Activated CD4-positive, CD25-positive, alpha-beta regulatory T cell (primary cell): ENCODE results near the gene IPPK.
A peak's percentile ranks its signal among the peaks of the same experiment; 100 is the strongest.
"Not testable (repeated sequence)": the region's sequence is repeated elsewhere in the genome, so short reads cannot be mapped to it uniquely, and the experiment has no call there.

Experiments
- DNase-seq, 4 experiments: peaks; one replicate each; lab custom pipeline; 2025; lab: John Stamatoyannopoulos, UW

IPPK gene

DNA sequence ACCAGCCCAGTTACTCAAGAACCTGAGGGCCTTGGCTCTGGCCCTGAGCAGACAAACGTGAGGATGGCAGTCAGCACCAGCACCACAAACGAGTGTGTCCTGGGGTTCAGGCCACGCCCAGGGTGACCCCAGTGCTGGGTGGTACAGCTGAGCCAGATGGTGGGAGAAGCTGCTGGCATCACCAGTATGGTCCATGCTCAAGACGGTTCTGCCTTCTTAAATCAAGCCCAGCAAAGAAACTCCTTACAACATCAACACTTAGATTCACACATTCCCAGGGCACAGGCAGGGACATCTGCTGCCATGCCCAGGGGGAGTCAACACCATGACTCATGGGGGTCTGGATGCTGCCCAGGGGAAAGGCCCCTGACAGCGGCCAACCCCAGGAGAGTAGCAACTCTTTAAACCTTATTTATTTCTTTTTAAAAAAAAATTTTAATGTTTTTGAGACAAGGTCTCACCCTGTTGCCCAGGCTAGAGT lies 31.3 kb downstream of the IPPK start:
- no peak for DNase-seq

DNA sequence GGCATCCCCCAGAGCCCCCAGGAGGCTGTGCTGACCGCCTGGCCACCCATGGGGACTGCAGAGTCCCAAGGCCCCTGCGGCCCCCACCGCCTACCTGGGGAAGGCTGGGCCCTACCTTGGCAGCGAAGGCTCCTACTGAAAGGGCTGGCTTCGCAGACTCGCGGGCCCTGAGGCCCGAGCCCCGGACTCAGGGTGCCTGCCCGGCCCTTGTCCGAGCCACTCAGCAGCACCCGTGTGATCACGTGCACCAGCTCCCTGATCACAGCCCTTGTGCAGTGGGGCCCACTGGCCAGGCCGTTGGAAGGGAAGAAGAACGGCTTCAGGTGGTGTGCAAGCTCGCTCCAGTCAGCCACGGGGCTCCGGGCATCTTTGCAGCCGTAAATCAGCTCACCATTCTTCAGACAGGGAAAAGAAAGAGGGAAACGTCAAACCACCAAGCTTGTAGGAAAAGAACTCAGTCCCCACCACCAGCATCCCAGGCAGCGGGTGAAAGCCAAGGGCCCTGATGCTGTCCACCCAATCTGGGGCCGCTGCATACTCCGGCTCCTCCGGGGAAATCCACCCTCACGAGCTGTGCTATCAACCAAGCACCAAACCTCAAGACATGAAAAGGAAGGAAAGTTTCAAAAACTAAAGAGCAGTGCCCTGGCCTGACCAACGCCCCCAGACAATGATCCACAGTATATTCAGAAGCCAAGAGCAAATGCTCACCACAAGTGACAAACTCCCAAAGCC lies 31.9 kb downstream of the IPPK start:
- no peak for DNase-seq

DNA sequence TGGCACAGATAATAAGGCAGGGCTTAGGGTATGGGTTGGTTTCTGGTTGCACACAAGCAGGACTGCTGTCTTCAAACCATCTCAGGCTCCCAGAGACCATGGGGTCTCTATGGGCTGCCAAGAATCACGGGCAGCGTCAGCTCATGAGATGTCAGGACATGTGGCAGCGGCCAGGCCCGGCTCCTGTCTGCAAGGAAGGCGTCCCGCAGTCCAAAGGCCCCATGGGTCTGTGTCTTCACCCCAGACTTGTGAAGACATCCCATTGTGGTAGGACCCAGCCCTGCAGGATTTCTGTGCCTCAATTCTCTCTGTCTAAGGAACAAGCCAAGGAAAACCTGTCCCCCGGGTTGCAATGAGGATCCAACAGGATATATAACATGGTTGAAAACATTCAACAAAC lies 32.6 kb downstream of the IPPK start:
- no peak for DNase-seq

DNA sequence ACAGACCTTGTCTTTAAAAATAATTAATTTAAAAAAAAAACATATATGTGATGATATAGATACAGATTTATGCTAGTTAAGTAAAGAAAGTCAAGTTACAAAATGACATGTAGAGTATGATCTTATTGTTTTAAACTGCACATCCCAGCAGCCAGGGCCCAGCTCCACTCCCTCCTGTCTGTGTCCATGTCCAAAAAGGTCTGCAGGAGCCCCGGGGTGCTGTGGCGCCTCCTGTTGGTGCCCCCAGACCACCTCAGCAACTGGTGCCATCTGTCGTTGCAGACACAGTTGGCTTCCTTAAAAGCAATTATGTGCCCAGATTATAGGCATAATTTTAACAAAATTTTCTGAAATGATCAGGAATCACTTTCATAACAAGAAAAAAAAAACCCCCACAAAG lies 33.3 kb downstream of the IPPK start:
- DNase-seq: no peak

DNA sequence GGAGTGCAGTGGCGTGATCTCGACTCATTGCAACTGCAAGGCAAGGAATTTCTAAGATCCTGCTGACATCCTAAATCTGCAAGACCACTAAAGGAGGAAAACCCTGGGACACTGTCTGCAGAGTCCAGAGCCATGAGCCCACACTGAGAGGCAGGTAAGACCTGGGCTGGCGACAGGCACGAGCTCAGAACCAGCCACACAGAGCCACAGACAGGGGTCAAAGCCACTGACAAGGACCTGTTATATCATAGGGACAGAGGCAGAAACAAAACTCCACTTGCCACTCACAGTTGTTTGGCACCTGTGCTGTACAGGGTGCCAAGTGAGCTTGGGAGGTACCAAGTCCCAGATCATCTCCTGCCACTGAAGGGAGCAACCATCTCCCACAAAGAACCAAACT lies 34.2 kb downstream of the IPPK start:
- DNase-seq: no peak

DNA sequence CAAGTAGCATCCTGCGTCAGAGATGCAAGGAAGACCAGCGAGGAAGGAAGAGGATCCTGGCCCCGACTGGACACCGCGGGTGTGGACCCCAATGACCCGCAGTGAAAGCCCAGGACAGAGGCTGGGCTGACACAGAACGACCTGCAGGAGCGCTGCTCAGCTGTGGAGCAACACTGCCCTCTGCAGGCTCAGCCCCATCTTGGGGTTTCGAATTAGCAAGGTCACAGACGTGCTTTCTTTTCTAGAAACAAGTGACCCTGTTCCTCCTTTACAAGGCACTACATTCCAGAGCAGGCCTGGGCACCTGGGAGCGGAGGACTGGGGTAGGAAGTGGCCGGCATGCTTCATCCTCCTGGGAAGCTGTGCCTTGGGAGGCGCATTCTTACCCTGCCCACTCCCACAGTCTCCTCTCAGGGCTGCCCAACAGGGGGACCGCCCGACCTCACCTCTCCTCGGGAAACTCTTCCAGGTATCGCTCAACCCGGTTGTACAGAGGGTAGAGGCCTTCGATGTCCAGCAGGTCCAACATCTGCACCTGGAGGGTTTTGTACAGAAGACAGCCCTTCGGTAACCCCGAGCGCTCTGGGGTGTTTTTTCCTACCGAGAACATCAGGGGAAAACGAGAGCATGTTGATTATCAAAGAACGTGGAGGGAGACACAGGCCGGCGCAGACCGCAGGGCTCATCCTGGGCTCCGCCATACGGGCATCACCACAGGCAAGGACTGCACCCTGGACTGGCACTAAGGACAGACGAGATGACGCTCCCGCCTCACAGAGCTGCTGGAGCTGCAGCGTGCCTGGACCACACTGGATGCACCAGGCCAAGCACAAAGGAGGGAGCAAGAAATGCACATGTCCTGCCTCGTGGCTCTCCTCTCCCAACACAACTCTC lies 35.0 kb downstream of the IPPK start:
- DNase-seq: peak; percentile 20 to 32 (median 26)

DNA sequence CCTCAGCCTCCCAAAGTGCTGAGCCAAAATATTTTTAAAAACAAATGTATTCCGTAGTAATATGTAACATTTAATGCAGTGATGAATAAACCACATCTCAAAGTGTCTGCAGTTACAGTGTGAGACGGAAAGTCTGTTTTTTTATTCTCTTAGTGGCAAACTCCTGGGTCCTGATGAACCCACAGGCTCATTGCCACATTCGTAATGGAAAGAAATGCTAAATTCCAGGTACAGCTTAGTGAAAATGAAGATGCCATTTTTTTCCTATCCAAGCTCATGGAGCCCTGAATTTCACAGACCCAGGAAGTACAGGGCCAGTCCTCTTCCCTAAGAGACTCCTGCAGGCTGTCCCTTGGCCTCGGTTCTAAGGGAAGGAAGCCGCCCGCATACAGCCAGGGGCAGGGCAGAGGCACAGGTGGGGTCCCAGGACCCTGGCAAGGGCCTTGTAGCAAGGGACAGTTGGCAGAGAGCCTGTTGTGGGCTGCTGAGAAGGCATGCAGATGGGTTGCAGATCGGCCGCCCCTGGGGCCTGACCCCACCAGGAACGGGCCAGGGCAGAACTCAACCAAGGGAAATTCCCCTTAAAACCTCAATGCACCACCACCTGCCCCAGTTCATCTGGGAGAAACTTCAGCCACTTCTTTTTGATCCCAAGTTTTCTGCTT lies 36.2 kb downstream of the IPPK start:
- DNase-seq: no peak

DNA sequence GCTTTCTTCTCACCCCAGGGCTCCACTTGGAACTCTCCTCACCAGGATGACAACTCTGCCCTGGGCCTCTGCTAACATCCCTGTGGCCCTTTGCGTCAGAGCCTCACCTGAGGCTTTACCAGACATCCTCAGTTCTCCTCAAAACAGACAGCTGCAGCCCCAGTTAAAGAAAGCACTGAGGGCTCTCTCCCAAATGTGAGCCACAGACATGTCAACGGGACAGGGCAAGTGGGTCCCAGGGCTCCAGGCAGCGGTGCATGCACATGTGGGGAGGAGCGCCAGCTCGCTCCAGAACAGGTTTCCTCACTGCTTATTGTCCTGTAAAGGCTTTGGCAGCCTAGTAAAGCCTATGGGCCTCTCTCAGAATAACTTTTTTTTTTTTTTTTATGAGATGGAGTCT lies 37.3 kb downstream of the IPPK start:
- no peak for DNase-seq

DNA sequence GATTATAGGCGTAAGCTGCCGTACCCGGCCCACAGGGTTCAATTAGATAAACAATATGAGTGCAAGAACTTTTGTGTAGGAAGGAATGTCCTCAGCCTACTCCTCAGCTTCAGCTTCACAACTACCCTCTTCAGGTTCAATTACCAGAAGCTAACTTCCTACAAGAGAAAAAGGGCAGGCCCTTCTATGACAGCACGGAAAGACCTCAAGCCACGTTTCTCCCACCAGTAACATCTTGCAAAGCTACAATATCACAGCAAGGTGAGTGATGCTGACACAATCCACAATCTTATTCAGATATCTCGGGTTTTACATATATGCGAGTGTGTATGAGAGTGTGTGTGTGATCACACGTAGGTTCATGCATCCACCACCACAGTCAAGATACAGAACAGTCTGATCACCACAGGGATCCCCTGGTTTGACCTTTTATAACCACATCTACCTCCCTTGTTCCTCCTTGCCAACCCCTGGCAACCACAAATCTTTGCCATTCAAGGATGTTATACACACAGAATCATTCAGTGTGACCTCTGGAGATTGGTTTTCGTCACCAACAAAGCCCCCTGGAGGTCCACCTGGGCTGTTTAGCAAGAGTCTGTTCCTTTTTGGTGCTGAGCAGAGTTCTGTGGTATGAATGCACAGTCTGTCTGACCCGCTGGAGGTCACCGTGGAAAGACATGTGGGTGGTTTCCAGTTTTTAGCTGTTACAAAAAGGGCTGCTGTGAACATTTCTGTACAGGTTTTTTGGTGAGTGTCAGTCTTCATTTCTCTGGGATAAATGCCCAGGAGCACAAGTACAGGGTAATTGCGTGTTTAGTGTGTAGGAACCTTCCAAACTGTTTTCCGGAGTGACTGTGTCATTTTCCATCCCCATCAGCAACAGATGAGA lies 38.2 kb downstream of the IPPK start:
- DNase-seq: no peak

DNA sequence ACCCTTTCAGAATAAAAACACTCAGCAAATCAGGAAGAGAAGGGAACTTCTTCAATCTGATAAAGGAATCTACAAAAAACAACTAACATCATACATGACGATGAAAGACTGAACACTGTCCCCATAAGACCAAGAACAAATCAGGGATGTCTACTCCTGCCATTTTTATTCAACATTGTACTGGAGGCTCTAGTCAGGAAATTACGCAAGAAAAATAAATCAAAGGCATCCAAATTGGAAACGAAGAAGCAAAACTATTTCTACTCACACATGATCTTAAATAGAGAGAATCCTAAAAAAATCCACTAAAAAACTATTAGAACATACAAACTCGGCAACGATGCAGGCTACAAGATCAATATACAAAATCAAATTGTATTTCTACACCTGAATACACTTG lies 42.3 kb downstream of the IPPK start:
- no peak for DNase-seq

DNA sequence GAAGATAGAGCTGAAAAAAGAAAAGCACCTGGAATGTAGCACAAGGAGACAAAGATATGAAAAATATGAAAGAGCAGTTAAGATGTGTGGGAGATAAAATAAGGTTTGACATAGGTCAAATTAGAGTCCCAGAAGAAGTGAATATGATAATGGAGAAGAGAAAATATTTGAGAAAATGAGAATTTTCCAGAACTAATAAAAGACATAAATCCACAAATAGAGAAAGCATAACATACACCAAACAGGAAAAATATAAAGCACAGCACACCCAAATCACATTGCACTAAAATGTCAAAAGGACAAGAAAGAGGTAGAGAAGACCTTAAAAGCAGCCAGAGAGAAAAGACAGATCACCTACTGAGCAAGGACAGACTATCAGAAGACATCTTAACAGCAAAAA lies 43.4 kb downstream of the IPPK start:
- no peak for DNase-seq

DNA sequence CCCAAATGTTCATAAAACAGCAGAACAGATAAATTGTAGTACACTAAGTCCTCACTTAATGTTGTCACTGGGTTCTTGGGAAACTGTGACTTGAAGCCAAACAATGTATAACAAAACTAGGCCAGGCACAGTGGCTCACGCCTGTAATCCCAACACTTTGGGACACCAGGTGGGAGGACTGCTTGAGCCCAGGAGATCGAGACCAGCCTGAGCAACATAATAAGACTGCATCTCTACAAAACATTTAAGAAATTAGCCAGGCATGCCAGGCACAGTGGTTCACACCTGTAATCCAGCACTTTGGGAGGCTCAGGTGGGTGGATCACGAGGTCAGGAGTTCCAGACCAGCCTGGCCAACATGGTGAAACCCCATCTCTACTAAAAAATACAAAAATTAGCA lies 46.0 kb downstream of the IPPK start:
- not testable (repeated sequence) for DNase-seq

DNA sequence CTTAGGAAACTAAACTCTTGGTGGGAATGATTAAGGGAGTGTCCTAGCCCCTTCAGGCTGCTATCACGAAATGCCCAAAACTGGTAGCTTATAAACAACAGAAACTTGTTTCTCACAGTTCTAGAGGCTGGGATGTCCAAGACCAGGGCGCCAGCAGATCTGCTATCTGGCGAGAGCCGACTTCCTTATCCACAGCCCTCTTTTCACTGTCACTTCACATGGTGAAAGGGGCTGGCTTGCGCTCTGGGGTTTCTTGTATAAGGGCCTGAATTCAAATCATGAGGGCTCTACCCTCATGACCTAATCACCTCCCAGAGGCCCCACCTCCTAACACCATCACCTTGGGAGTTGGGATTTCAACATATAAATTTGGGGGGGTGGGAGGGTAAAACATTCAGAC lies 49.1 kb downstream of the IPPK start:
- no peak for DNase-seq

DNA sequence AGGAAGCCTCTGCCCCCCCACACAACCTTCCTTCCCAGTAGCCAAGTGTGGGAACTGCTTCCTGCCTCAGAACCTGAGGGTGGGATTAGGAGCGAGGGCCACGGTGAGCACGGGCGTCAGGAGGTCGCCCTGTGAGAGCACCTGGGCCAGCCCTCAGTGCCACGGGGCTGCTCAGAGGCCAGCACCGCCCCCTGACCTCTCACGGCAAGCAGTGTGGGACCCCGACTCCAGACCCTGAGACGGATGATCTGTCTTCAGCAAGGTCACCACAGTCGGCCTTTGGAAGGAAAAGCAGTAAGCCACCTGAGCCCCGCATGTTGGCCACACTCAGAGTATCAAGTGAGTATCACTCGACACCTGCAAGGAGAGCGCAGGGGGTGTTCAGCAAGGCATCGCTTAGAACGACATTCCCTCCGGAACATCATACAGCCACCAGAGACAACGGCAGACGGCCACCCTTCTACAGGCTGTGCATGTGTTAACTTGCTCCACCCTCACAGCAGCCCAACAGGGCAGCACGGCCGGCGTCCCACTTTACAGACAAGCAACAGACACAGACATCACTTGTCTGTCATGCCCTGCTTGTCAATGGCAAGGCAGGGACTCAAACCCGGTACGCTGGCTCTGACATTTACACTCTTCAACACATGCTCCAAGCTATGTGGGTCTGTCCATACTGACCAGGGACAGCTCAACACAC lies 50.2 kb downstream of the IPPK start:
- no peak for DNase-seq

DNA sequence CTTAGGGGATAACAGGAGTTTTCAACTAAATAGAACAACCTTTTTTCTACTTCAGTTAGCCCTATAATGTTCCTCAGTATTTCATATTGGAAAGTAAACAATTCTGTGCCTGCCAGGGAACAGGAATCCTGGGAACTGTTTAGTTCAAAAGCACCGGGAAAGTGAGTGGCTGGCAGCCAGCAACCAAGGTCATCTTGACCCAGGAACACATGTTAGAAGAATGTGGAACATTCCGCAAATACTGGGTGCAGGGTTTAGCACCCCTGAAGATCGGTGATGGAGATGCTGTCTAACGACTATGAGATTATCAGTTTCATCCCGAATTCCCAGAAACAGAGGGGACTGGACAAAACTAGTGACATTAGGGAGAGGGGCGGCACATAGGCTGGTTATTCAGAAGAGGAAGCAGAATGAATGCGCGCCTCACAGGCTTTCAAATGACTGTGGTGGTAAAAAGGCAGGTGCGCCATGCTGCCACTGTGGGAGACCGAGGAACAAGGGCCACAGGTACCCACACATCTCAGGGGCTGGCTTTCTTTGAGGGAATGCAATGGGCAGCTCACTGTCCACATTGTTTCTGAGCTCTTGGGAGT lies 51.2 kb downstream of the IPPK start:
- DNase-seq: no peak

DNA sequence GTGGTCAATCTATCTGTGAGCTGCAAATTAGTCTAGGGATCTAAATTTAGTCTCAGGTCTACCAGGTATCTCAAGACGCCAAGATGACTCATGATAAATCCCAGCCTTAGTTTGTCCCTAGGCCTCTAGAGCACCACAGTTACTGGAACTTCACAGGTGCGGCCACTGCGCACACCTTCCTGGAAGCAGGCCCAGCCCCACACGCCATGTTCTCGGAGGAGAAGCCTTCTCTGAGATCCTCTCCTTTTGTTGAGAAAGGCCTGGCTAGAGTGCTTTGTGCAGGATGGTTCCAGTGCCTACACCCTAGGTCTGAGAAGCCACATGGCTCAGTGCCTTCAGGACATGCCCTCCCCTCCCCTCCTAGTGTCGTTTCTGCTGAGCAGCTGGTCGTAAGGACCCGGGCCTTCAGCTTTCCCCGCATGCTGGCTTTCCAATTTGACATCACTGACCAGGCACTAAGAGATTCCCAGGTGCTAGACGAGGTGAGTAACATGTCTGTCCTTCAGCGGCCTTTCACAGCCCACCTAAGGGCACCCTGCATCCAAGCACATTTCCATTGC lies 51.9 kb downstream of the IPPK start:
- no peak for DNase-seq

DNA sequence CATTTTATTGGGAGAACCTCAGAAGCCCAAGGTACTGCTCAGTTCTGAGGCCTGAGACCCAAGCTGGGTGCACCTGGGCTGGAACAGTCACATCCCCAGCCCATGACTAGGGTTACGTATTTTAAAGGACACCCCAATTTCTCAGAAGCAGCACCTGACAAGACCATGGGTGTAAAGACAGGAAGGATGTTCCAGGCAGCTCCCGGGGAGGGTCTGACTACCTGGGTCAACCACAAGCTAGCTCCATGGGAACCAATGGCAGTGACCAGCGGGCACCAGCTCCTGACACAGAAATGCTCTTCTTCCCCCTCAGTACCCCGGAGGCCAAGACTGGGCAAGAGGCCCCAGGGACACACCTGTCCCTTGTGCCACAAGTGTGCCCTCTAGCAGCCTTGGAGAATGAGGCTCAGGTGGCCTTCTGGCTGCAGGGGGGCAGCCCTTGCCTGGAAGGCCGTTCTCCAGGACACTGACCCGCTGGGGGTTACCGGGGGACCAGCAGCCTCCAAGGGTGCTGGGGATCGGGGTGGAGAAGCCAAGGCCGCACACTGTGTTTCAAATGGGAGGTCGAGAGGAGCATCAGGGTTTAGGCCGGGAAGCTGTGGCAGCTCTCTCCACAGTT lies 52.6 kb downstream of the IPPK start:
- no peak for DNase-seq

DNA sequence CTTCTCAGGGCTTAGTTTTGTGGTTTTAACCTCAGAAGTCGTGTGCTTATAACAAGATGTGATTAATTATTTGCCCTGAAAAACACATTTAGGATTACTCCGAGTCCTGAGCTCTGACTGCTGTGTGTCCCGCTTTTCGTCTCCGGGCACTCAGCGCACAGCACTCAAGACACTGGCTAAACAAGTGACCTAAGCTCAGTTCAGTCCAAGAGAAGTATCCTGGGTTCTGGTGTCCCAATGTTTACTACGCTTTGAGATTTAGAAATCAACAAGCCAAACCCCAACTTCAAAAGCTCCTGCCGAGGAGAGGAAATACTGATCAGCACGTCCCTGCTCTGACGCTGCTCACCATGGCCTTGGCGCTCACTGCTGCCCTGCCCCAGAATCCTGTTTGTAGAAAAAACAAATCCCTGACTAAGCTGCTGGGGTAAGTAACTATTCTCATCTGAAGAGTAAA lies 53.2 kb downstream of the IPPK start:
- no peak for DNase-seq

DNA sequence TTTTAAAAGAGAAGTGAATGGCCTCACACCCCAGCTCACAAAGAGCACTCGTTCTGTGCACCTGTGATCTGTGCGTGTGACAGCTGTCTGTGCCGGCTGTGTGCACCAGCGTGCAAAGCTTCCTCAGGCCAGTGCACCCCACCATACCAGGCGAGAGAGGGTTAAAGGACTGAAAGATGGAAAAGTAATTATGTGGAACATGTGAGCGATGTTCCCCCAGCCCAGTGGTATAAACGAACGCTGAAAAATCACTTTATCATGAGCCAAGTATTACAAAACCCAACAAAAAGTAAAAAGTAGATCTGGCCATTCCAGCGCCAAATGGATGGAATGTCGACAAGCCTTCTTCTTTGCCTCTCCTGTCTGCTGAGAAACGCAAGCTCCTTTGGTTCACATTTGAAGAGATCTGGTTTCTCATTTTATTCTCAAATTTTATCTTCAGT lies 53.7 kb downstream of the IPPK start:
- no peak for DNase-seq

DNA sequence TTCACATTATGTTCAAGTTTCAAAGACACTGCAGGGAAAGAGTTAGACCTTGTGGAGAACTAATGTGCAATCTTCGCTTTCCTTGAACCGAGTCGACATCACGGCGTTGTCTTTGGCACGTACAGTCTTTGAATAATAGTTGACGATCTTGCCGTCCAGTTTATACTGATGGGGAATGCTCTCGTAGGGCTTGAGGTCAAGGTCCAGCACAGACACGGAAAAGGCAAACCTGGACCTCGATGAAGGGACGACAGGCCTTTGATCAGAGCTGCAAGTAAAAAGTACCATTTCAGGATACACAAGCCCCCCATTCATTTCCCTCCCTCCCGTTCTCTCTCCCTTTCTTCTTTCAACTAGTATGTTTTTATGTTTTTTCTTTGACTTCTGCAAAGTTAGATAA lies 54.1 kb downstream of the IPPK start:
- DNase-seq: no peak
